Heart right ventricle (tissue), 16 donors: Measurements from ENCODE around the gene YWHAH. TPM values are rescaled to one million over a fixed set of nuclear protein-coding genes. Genes with fewer than 3 reads are reported as not detected.

Experiments
- ATAC-seq, 8 donors: fragments of 200-7000 bp; cut with Tn5 transposase; one replicate each; pipeline ENCODE4 v1.9.1; 2020; ENCODE audit warnings: mild to moderate bottlenecking in 8 of 8, moderate library complexity in 8 of 8, moderate number of reproducible peaks in 1 of 8
- DNase-seq, 2 donors: peaks; one replicate each; pipeline ENCODE4 v3.0.0-alpha.2; 2020
- H3K27ac ChIP-seq, 10 donors: fragments of 200-600 bp; sonication (generic) in 2 of 10; one replicate each; pipeline versions ENCODE4 v1.5.0 to v1.8.0; 2020 to 2022; ENCODE audit warnings: mild to moderate bottlenecking in 3 of 10
- H3K27me3 ChIP-seq, 7 donors: fragments of 200-600 bp; one replicate each; pipeline ENCODE4 v1.8.0; 2021 to 2022; ENCODE audit warnings: mild to moderate bottlenecking in 2 of 7
- H3K36me3 ChIP-seq, 9 donors: fragments of 200-600 bp; sonication (generic) in 1 of 9; one replicate each; pipeline versions ENCODE4 v1.5.0 to v1.8.0; 2020 to 2022; ENCODE audit warnings: mild to moderate bottlenecking in 2 of 9
- H3K4me1 ChIP-seq, 9 donors: fragments of 200-600 bp; sonication (generic) in 1 of 9; one replicate each; pipeline versions ENCODE4 v1.5.0 to v1.8.0; 2020 to 2022; ENCODE audit warnings: mild to moderate bottlenecking in 4 of 9
- H3K4me3 ChIP-seq, 10 donors: fragments of 200-600 bp; sonication (generic) in 2 of 10; one replicate each; pipeline versions ENCODE4 v1.5.0 to v1.8.0; 2020 to 2022; ENCODE audit warnings: mild to moderate bottlenecking in 7 of 10, moderate library complexity in 2 of 10
- H3K9me3 ChIP-seq, 11 donors: fragments of 200-600 bp in 10 of 11; sonication (generic) in 2 of 11; one replicate each; pipeline versions ENCODE4 v1.5.0 to v1.8.0; 2013 to 2022; ENCODE audit warnings: mild to moderate bottlenecking in 2 of 11, control low read depth in 1 of 11, moderate library complexity in 1 of 11
- WGBS, 2 donors: extraction: QIAGEN DNeasy Blood & Tissue Kit; methylation state at CpG; one replicate each; pipeline ENCODE4 v1.1.7; 2013; ENCODE audit warnings: inconsistent platforms in 1 of 2; 5-methylcytosine and 5-hydroxymethylcytosine counted together
- intact Hi-C, 10 donors: fragments of 100-400 bp; cut with DNase I; formaldehyde crosslinking; loops; one replicate each; pipeline versions ENCODE4 v1.11.1 to v1.14.2; 2022
- polyA plus RNA-seq, 2 donors: library from polyadenylated mRNA; stranded (reverse); fragments of 200-250 nt; gene quantifications; one replicate each; pipeline ENCODE4 v1.2.3, GENCODE V29; 2013
- total RNA-seq, 10 donors: library from RNA; stranded (reverse); fragmentation: NEBNext Ultra II Directional in 3 of 10; extraction: Animal tissue kit (Norgen Biotek cat#: 25700) in 3 of 10; gene quantifications; one replicate each; pipeline versions ENCODE4 v1.2.1 to v1.2.4, GENCODE V29; 2021 to 2023
- TF ChIP-seq, protein P1 (sequence below), 9 donors: fragments of 200-600 bp; sonication (generic) in 2 of 9; IDR thresholded peaks; one replicate each; pipeline versions ENCODE4 v1.5.0 to v1.8.0; 2021 to 2022; ENCODE audit warnings: antibody characterized with exemption in 9 of 9, mild to moderate bottlenecking in 5 of 9, moderate library complexity in 1 of 9
- donor health status: Arrhythmogenic right ventricular cardiomyopathy.
- donor health status: ischemic (EF 13 %, LVEDD 7.1; RV severe dilation, severe dysfunction).
- donor health status: healthy with polysubstance abuse.
- donor health status: DM: no; HTN: yes; CAD: no.
- donor health status: DM: no; HTN: no; CAD: no.
- donor health status: ischemic (EF 25% LVEDD 6.9; RV normal size, moderate dysfunction).
- donor health status: ischemic (EF 25% LVEDD 5.7; RV mildly dilated, moderate dysfunction).
- donor health status: healthy.
- donor health status: DM: yes; HTN: yes; CAD: no.
- donor health status: Ischemic cardiomyopathy.
- donor health status: ischemic (EF 35%, LVEDD 5.7; RV mildly dilated, moderate dysfunction).
- donor health status: nonischemic (EF 11% LVEDD 7.7; RV severe dilation, severe dysfunction).
- donor health status: DM: yes; HTN: yes; CAD: no.
- donor health status: PGD.
- donor health status: ischemic (EF 29% LVEDD 5.4; RV normal size, mild dysfunction).
- donor health status: nonischemic (EF 23%, LVEDD 6.1; RV moderate dilation, normal function).

Gene YWHAH
- total and polyA plus RNA-seq, 12 donors: 38.8 to 115 (median 75.8) TPM

DNA sequence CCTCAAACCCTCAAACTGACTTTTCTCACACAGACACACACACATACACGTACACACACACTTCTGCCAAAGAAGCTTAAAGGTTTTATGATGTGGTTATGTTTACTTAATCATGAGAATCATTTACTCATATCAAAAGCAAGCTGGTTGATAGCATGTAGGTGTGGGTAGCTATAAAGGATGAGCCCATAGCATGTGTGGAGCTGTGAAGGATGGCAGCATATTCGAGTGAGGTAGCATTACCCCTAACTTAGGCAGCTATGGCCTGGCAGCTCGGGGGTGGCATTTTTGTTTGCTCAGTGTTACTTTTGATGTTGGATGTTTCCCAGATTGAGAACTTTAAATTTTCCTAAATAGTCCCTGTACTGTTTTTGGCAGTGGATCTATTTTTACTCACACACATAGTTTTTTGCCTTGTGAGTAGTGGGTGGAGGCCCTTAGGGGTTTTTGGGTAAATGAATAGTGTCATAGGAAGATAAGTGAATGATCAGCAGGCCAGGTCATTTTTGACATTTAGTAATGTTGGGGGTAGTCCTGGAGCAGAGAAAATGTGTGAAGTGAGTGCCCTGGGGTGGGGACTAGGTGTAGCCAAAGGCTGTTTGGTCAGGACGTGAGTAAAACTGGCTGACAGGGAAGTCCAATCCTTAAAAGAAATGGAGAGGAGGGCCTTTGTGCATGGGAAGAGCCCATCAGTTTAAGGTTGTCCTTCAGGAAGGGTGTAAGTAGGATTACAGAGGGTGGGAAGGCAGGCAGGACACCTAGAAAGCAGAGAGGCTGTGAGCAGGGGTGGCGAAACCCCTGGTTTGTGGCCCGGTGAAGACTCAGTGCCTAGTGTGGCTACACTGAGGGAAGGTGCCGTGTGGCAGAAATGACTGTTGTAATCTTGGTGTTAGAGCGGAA is 7.1 kb downstream of the YWHAH start:
- H3K27ac ChIP-seq: peak overlapping the region in 8 of 10 donors; percentile 19 to 83 (median 69)
- peak in 1 of 8 donors; percentile 6 for ATAC-seq
- no peaks in the 10 kb centered on the region for H3K9me3 ChIP-seq
- peaks cover 20 to 93% (median 77%) of the 10 kb centered on the region in 9 donors for H3K4me1 ChIP-seq
- 77 to 79% methylated on average over 8 of the region's 8 CpGs for WGBS, 2 donors
- no peak for DNase-seq
- no peak overlapping the region for H3K4me3 ChIP-seq
- TF ChIP-seq, protein P1, sequence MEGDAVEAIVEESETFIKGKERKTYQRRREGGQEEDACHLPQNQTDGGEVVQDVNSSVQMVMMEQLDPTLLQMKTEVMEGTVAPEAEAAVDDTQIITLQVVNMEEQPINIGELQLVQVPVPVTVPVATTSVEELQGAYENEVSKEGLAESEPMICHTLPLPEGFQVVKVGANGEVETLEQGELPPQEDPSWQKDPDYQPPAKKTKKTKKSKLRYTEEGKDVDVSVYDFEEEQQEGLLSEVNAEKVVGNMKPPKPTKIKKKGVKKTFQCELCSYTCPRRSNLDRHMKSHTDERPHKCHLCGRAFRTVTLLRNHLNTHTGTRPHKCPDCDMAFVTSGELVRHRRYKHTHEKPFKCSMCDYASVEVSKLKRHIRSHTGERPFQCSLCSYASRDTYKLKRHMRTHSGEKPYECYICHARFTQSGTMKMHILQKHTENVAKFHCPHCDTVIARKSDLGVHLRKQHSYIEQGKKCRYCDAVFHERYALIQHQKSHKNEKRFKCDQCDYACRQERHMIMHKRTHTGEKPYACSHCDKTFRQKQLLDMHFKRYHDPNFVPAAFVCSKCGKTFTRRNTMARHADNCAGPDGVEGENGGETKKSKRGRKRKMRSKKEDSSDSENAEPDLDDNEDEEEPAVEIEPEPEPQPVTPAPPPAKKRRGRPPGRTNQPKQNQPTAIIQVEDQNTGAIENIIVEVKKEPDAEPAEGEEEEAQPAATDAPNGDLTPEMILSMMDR (IDR thresholded peaks at IDR 0.05): no peak
- peaks cover 0 to 85% (median 23%) of the 10 kb centered on the region in 9 donors for H3K36me3 ChIP-seq
- intact Hi-C loops: loop anchor here in 3 of 10 donors (5.0 to 10.0 kb wide), 3 partner anchors 79 to 397 kb away; partner anchors contain the start of gene PISD (in 1 of the 3)
- no peaks in the 10 kb centered on the region for H3K27me3 ChIP-seq

DNA sequence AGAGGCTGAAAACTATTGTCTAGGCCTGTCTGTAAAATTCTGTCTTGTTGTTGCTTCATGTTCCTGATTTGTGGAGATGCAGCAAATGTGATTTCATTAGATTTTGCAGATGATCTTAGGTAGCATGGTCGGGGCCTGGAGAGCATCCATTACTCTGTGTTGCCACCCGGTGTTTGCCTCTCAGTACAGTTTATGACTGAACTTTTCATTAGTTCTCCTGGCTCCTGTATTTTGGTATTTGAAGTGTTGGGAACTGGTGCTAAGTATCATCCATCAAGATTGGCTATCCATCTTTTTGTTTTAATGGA is 7.7 kb downstream of the YWHAH start:
- ATAC-seq (no peak), DNase-seq (no peak)
- H3K27ac ChIP-seq: peak overlapping the region in 8 of 10 donors; percentile 19 to 83 (median 69)
- peaks cover 0 to 85% (median 29%) of the 10 kb centered on the region in 9 donors for H3K36me3 ChIP-seq
- no peaks in the 10 kb centered on the region for H3K9me3 ChIP-seq
- no peak overlapping the region for H3K4me3 ChIP-seq
- WGBS, 2 donors: 70 to 78% methylated on average over 2 of the region's 2 CpGs
- no peaks in the 10 kb centered on the region for H3K27me3 ChIP-seq
- peaks cover 20 to 87% (median 71%) of the 10 kb centered on the region in 9 donors for H3K4me1 ChIP-seq
- TF ChIP-seq, protein P1 (IDR thresholded peaks at IDR 0.05): peak in 1 of 9 donors; percentile 15
- intact Hi-C loops: loop anchor here in 3 of 10 donors (5.0 to 10.0 kb wide), 3 partner anchors 80 to 397 kb away; partner anchors contain the start of gene PISD (in 1 of the 3)

DNA sequence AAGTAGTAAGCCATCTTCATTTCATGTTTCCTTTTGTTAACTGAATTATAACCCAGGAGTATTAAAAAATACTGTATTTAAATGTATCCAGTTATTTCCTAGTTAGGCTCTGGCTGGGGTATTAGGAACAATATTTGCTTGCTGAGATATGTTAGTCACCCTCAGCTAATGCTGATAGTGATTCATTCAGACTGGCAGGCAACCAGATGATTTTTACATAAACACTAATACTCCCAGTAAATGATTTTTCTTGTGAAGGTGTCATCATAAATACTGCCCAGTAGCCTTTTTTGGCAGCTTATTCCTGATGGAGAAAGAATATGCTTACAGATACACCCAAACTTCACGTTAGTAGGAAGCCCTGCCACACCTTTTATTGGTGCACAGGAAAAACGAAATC is 8.1 kb downstream of the YWHAH start:
- Histone ChIP-seq H3K27ac (peak overlapping the region in 7 of 10 donors; percentile 41 to 83 (median 72)), H3K4me1 (peaks cover 20 to 83% (median 67%) of the 10 kb centered on the region in 9 donors), H3K27me3 (no peaks in the 10 kb centered on the region), H3K36me3 (peaks cover 0 to 85% (median 33%) of the 10 kb centered on the region in 9 donors), H3K4me3 (no peak overlapping the region), H3K9me3 (no peaks in the 10 kb centered on the region)
- TF ChIP-seq, protein P1 (IDR thresholded peaks at IDR 0.05): no peak
- DNase-seq (no peak), ATAC-seq (peak in 3 of 8 donors; percentile 25 to 70 (median 42))
- intact Hi-C loops: loop anchor here in 3 of 10 donors (5.0 to 10.0 kb wide), 3 partner anchors 80 to 398 kb away; partner anchors contain the start of gene PISD (in 1 of the 3)
- 31 to 60% methylated on average over 2 of the region's 2 CpGs for WGBS, 2 donors

DNA sequence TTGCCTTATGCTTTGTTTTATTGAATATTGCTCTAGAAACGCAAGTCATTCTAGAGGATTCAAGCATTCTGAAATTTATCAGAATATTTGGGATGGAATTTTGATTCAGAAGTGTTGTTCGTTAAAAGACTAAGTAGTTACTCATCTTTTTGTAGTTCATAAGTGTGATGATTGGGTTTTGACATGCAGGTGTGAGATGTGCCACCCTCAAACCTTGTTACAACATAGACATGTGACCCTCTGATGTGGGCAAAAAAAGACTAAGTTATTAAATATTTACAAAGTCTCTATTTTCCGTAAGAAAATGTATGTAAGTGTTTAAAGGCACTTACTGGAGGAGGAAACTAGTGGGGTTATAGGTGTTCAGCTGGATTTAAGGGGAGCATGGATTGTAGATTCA is 8.9 kb downstream of the YWHAH start:
- TF ChIP-seq, protein P1 (IDR thresholded peaks at IDR 0.05): no peak
- WGBS, 2 donors: 77 to 91% methylated on average over 3 of the region's 3 CpGs
- ATAC-seq (no peak), DNase-seq (no peak)
- Histone ChIP-seq H3K27me3 (no peaks in the 10 kb centered on the region), H3K36me3 (peaks cover 0 to 85% (median 37%) of the 10 kb centered on the region in 9 donors), H3K4me1 (peaks cover 20 to 75% (median 59%) of the 10 kb centered on the region in 9 donors), H3K4me3 (no peak overlapping the region), H3K9me3 (no peaks in the 10 kb centered on the region), H3K27ac (peak overlapping the region in 7 of 10 donors; percentile 8 to 83 (median 72))
- intact Hi-C loops: loop anchor here in 3 of 10 donors (5.0 to 10.0 kb wide), 3 partner anchors 81 to 398 kb away; partner anchors contain the start of gene PISD (in 1 of the 3)
